Measurements from ENCODE around the gene TP53. TPM values are rescaled to one million over a fixed set of nuclear protein-coding genes. Genes with fewer than 3 reads are reported as not detected.

TP53 gene
- total and polyA plus RNA-seq, 2 donors from 2014 or later = 14.8 to 66.9 TPM

GRCh38 chr17:7705269-7706255 is 18.3 kb upstream of the TP53 start:
- DNase-seq = peak in 4 of 5 donors; percentile 41 to 77 (median 64)
- FAIRE-seq = no peak
- H3K4me3 ChIP-seq (ENCODE audit: low read length in 3 of 3) = peak overlapping the region in 1 of 3 donors; percentile 33
- no peaks in the 10 kb centered on the region for H3K27me3 ChIP-seq (ENCODE audit: control insufficient read depth, insufficient read depth, low read length)
- H3K4me1 ChIP-seq (ENCODE audit: control insufficient read depth in 2 of 3, insufficient read depth in 2 of 3, low read depth in 1 of 3, low read length in 3 of 3) = peaks cover 0 to 4% (median 0%) of the 10 kb centered on the region in 3 donors
- no peaks in the 10 kb centered on the region for H3K9me3 ChIP-seq (ENCODE audit: control insufficient read depth in 2 of 3, insufficient read depth in 1 of 3, low read length in 3 of 3)
- H3K9ac ChIP-seq (ENCODE audit: low read length in 3 of 3) = peak overlapping the region in 1 of 3 donors; percentile 26
- H3K36me3 ChIP-seq (ENCODE audit: control insufficient read depth in 2 of 3, insufficient read depth in 3 of 3, low read length in 3 of 3) = peaks cover 0 to 11% (median 0%) of the 10 kb centered on the region in 3 donors
- intact Hi-C loops (cut with DNase I) = no loop called here
- H3K27ac ChIP-seq (ENCODE audit: low read depth in 2 of 2, low read length in 2 of 2) = no peak overlapping the region
- TF ChIP-seq CTCF (IDR thresholded peaks at IDR 0.05; ENCODE audit: borderline replicate concordance, extremely low read depth, insufficient read depth) = no peak

- Histone ChIP-seq H3K4me1 (ENCODE audit: control insufficient read depth in 2 of 3, insufficient read depth in 2 of 3, low read depth in 1 of 3, low read length in 3 of 3) (peaks cover 0 to 4% (median 0%) of the 10 kb centered on the region in 3 donors), H3K27me3 (ENCODE audit: control insufficient read depth, insufficient read depth, low read length) (no peaks in the 10 kb centered on the region), H3K36me3 (ENCODE audit: control insufficient read depth in 2 of 3, insufficient read depth in 3 of 3, low read length in 3 of 3) (peaks cover 0 to 11% (median 0%) of the 10 kb centered on the region in 3 donors), H3K9me3 (ENCODE audit: control insufficient read depth in 2 of 3, insufficient read depth in 1 of 3, low read length in 3 of 3) (no peaks in the 10 kb centered on the region), H3K9ac (ENCODE audit: low read length in 3 of 3) (peak within 1 kb of the TSS in 1 of 3 donors; percentile 26), H3K4me3 (ENCODE audit: low read length in 3 of 3) (peak within 1 kb of the TSS; percentile 14 to 35 (median 33)), H3K27ac (ENCODE audit: low read depth in 2 of 2, low read length in 2 of 2) (no peak within 1 kb of the TSS)
- FAIRE-seq = no peak
- DNase-seq = peak; percentile 78 to 88 (median 85)
- intact Hi-C loops (cut with DNase I) = no loop called here
- TF ChIP-seq CTCF (IDR thresholded peaks at IDR 0.05; ENCODE audit: borderline replicate concordance, extremely low read depth, insufficient read depth) = no peak
Measured at GRCh38 chr17:7704601-7705268, 17.4 kb upstream of the TP53 start, which contains the start of gene EFNB3. EFNB3 (plus strand) TSS chr17:7705202; CDS start chr17:7705599, 397 bp downstream.

- peaks cover 0 to 11% (median 0%) of the 10 kb centered on the region in 3 donors for H3K36me3 ChIP-seq (ENCODE audit: control insufficient read depth in 2 of 3, insufficient read depth in 3 of 3, low read length in 3 of 3)
- peaks cover 0 to 4% (median 0%) of the 10 kb centered on the region in 3 donors for H3K4me1 ChIP-seq (ENCODE audit: control insufficient read depth in 2 of 3, insufficient read depth in 2 of 3, low read depth in 1 of 3, low read length in 3 of 3)
- DNase-seq (peak; percentile 86 to 96 (median 94)), FAIRE-seq (no peak)
- H3K27ac ChIP-seq (ENCODE audit: low read depth in 2 of 2, low read length in 2 of 2) = no peak overlapping the region
- H3K9me3 ChIP-seq (ENCODE audit: control insufficient read depth in 2 of 3, insufficient read depth in 1 of 3, low read length in 3 of 3) = no peaks in the 10 kb centered on the region
- intact Hi-C loops (cut with DNase I) = no loop called here
- no peak overlapping the region for H3K9ac ChIP-seq (ENCODE audit: low read length in 3 of 3)
- H3K4me3 ChIP-seq (ENCODE audit: low read length in 3 of 3) = no peak overlapping the region
- TF ChIP-seq CTCF (IDR thresholded peaks at IDR 0.05; ENCODE audit: borderline replicate concordance, extremely low read depth, insufficient read depth) = no peak
- no peaks in the 10 kb centered on the region for H3K27me3 ChIP-seq (ENCODE audit: control insufficient read depth, insufficient read depth, low read length)
Measured at GRCh38 chr17:7703584-7704479, 16.5 kb upstream of the TP53 start.

Measured in kidney (tissue), 14 donors.